HAP-1 (cell line): ENCODE results near the gene TIMM44.

Experiments used
- DNase-seq, 2 experiments: peaks; one replicate each; pipeline ENCODE4 v3.0.0-alpha.2; 2016 to 2020; ENCODE audit warnings: low spot score in 2 of 2
- H3K27me3 ChIP-seq: fragments of 250-450 bp; sonication (Bioruptor Pico); 2 replicates; pipeline ENCODE4 v1.5.1; 2020; ENCODE audit warnings: low read depth, mild to moderate bottlenecking, moderate library complexity
- H3K36me3 ChIP-seq: fragments of 250-450 bp; sonication (Bioruptor Pico); replicated peaks from 2 replicates; pipeline ENCODE4 v1.5.1; 2020; ENCODE audit warnings: mild to moderate bottlenecking
- H3K4me1 ChIP-seq: fragments of 250-450 bp; sonication (Bioruptor Pico); 2 replicates; pipeline ENCODE4 v1.5.1; 2020; ENCODE audit warnings: mild to moderate bottlenecking
- H3K4me3 ChIP-seq: fragments of 250-450 bp; sonication (Bioruptor Pico); 2 replicates; pipeline ENCODE4 v1.5.1; 2020; ENCODE audit warnings: mild to moderate bottlenecking, moderate library complexity
- H3K9me3 ChIP-seq: fragments of 250-450 bp; sonication (Bioruptor Pico); 2 replicates; pipeline ENCODE4 v1.5.1; 2020; ENCODE audit warnings: mild to moderate bottlenecking, moderate library complexity
- in situ Hi-C: fragments of 300-500 bp; cut with MboI; formaldehyde crosslinking; loops from 3 replicates; pipeline ENCODE4 v1.14.3; 2020; ENCODE audit warnings: low sequenced_read_pairs, inconsistent platforms, mixed read lengths

TIMM44 gene, protein sequence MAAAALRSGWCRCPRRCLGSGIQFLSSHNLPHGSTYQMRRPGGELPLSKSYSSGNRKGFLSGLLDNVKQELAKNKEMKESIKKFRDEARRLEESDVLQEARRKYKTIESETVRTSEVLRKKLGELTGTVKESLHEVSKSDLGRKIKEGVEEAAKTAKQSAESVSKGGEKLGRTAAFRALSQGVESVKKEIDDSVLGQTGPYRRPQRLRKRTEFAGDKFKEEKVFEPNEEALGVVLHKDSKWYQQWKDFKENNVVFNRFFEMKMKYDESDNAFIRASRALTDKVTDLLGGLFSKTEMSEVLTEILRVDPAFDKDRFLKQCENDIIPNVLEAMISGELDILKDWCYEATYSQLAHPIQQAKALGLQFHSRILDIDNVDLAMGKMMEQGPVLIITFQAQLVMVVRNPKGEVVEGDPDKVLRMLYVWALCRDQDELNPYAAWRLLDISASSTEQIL

DNA sequence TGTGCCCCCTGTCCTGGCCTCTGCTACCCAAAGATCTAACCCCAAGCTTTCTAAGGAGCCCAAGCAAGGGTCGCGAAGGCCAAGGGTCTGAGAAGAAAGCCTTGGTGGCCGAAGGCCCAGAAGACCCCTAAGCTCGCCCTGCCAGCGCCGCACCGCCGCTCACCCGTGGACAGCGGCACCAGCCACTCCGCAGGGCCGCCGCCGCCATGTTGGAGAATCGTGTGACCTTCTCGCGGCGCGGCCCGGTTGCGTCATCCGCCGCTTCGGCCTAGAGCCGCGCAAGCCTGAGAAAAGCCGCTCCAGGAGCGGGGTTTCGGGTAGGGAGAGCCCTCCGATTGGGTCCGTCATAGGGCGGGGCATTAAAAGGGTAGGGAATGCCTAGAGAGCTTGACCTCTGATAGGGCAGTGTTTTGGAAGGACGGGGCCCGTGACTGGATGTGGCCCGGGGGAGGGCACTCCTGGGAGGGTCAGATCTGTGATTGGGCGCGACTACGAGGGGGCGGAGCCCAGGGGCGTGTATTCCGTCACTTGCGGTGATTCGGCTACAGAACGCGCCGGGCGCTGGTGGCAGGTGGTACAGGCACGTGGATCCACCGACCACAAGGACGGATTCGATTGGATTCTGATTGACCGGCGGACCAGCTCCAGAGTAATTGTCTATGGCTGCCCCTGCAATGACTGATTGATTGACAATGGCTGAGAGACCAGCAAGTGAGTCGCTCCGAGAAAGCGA lies at the start of gene TIMM44:
Gene TIMM44 (minus strand): TSS at position 223 of the 733 bp plus-strand sequence. CDS start 15 bp downstream, at position 208.
- in situ Hi-C loops, result loop anchor here (10.0 kb wide), 1 partner anchor 311 kb away; no protein-coding TSS in a partner anchor
- Histone ChIP-seq H3K9me3 (no peaks in the 10 kb centered on the region), H3K27me3 (no peaks in the 10 kb centered on the region), H3K4me1 (peaks cover 8% of the 10 kb centered on the region), H3K36me3 (peaks cover 31% of the 10 kb centered on the region), H3K4me3 (peak within 1 kb of the TSS; percentile 92)
- DNase-seq, result peak; percentile 99 to 100

DNA sequence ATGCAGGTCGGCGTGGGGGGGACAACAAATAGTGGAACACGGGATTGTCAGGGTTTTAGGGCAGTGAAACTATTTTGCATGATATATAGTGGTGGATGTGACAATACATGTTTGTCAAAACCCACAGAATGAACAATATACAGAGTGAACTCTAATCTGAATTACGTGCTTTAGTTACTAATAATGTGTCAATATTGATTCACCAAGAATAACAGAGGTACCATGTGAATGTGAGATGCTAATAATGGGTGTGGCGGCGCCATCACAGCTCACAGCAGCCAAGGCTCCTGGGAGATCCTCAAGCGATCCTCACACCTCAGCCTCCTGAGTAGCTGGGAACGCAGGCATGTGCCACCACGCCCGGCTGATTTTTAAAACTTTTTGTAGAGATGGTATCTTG lies 49.1 kb upstream of the TIMM44 start:
- peaks cover 9% of the 10 kb centered on the region for H3K4me1 ChIP-seq
- H3K36me3 ChIP-seq, result peaks cover 53% of the 10 kb centered on the region
- in situ Hi-C loops, result no loop called here
- H3K9me3 ChIP-seq, result no peaks in the 10 kb centered on the region
- no peak for DNase-seq
- no peaks in the 10 kb centered on the region for H3K27me3 ChIP-seq
- H3K4me3 ChIP-seq, result no peak overlapping the region

DNA sequence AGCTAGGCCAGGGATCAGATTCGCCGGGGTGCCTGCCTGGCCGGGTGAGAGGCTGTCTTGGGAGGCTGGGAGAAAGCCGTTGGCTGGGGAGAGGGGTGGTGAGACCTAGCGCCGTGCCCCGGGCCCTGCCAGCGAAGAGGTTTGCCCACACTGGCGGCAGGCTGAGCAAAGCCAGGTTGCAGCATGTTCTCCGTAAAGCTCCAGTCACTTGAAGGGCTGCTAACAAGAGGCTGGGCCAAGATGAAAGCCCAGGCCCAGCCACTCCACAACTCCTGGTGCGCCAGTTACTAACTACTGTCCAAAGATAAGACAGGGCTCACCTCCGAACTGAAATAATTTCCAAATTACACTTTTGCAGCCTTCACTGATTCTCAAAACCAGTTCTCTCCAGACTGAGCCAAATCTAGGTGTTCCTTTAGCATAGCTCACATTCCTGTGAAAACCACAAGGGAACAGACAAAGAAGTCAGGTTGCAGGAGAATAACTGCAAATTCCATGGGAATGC lies 45.7 kb upstream of the TIMM44 start:
- in situ Hi-C loops, result no loop called here
- Histone ChIP-seq H3K4me3 (no peak overlapping the region), H3K4me1 (peaks cover 9% of the 10 kb centered on the region), H3K9me3 (no peaks in the 10 kb centered on the region), H3K36me3 (peaks cover 80% of the 10 kb centered on the region), H3K27me3 (no peaks in the 10 kb centered on the region)
- DNase-seq, result peak in 1 of 2 experiments; percentile 27

DNA sequence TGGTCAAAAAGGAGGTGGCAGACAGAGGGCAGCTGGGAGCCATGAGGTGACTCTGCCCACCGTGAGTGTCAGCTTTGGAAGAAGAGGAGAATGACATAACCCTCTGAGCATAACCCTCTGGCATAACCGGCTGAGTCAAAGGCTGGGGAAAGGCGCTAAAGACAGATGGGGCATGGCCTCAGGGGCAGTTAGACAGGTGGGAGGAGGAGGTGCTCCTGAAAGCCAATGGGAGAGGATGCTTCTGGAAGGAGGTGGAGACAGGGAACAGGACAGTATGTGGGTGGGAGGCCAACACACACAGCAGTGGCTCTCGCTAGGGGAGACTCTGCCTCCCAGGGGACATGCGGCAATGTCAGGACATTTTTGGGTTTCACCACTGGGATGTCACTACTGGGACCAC lies 44.8 kb upstream of the TIMM44 start:
- in situ Hi-C loops, result no loop called here
- peaks cover 85% of the 10 kb centered on the region for H3K36me3 ChIP-seq
- peak in 1 of 2 experiments; percentile 51 for DNase-seq

DNA sequence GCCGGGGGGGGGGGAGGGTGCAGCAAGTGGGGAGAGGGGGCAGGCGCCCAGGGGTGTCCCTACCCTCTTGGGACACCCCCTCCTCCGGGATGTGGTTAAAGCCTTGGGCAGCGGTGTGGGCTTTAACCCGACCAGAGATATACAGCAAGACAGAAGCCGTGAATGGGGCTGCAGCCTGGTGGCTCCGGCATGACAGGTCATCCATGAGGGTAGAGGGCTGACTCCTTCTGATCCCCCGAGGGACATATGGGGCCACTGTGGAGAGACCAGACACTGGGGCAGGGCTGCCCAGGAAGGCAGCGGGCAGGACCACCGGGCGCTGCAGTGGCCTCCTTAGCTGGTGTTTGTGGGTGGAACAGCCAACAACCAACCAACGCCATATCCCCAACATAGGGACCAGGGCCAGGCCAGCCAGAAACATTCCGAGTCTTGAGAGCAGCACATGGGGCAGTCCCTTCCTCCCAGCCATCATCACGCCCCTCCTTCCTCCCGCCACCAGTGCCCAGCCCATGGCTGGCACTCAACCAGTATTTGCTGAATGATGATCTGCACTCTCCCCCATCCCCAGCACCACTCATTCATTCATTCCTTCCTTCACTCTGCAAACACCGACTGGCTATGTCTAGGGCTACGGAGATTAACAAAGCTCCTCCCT lies 43.8 kb upstream of the TIMM44 start:
- no peaks in the 10 kb centered on the region for H3K27me3 ChIP-seq
- DNase-seq, result no peak
- H3K36me3 ChIP-seq, result peaks cover 90% of the 10 kb centered on the region
- peaks cover 9% of the 10 kb centered on the region for H3K4me1 ChIP-seq
- no peak overlapping the region for H3K4me3 ChIP-seq
- H3K9me3 ChIP-seq, result no peaks in the 10 kb centered on the region
- in situ Hi-C loops, result no loop called here

More for the DNA sequence above, 44.8 kb upstream of the TIMM44 start:
- H3K9me3 ChIP-seq, result no peaks in the 10 kb centered on the region
- peaks cover 9% of the 10 kb centered on the region for H3K4me1 ChIP-seq
- no peak overlapping the region for H3K4me3 ChIP-seq
- H3K27me3 ChIP-seq, result no peaks in the 10 kb centered on the region

DNA sequence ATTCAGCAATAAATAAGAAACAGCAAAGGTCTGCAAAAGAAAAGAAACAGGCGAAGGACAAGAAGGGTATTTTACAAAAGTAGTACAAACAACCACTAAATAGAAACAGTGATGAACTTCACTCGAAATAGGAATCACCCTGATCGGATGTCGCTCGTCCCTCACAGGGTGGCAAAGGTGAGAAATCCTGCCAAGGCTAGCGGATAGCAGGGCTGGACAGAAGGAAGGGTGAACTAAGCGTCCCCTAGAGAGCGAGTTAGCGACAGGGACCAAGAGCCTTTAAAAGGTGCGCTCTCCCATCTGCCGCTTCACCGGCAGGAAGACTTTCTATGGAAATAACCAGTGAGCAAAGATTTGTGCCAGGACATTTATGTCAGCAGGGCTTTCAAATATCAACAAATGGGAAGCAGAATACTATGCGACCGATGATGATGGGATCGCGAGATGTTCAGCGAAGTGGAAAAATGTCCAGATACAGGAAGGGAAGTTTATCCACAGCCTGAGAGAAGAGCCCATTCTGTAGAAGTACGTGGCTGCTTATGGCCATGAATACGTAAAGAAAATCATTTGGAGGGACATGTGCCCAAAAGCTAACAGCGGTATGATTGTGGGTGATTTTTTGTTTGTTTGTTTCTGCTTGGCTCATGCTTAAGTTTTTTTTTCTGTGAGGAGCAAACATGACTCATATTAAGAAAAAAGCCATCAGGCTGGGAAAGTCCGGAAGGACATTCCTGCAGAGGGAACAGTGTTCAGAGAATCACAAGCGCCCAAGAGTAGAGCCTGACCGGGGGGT lies 43.1 kb upstream of the TIMM44 start:
- Histone ChIP-seq H3K9me3 (no peaks in the 10 kb centered on the region), H3K4me1 (peaks cover 9% of the 10 kb centered on the region), H3K36me3 (peaks cover 95% of the 10 kb centered on the region), H3K27me3 (no peaks in the 10 kb centered on the region), H3K4me3 (no peak overlapping the region)
- in situ Hi-C loops, result no loop called here
- DNase-seq, result no peak

DNA sequence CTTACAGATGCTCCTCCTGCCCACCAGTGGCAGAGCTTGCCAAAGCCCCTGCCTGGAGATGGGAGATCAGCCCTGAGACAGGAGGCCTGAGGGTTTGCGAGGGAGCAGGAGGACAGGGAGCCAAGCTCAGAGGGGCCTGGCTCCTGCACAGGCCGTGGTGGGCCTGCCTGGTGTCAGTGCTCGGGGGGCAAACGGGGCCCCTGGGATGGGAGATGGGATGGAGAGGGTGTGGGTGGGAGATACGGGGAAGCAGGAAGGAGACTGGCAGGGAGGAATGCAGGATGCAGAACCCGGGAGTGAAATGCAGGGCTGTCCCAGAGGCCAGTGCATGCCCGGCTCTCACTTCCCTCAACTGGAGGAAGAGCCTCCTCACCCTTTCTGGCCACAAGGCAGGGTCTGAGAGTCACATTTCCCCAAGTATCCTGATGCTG lies 42.0 kb upstream of the TIMM44 start:
- no peak for DNase-seq
- no peaks in the 10 kb centered on the region for H3K9me3 ChIP-seq
- H3K36me3 ChIP-seq, result peaks cover 93% of the 10 kb centered on the region
- peaks cover 9% of the 10 kb centered on the region for H3K4me1 ChIP-seq
- H3K27me3 ChIP-seq, result no peaks in the 10 kb centered on the region
- H3K4me3 ChIP-seq, result no peak overlapping the region
- in situ Hi-C loops, result no loop called here

DNA sequence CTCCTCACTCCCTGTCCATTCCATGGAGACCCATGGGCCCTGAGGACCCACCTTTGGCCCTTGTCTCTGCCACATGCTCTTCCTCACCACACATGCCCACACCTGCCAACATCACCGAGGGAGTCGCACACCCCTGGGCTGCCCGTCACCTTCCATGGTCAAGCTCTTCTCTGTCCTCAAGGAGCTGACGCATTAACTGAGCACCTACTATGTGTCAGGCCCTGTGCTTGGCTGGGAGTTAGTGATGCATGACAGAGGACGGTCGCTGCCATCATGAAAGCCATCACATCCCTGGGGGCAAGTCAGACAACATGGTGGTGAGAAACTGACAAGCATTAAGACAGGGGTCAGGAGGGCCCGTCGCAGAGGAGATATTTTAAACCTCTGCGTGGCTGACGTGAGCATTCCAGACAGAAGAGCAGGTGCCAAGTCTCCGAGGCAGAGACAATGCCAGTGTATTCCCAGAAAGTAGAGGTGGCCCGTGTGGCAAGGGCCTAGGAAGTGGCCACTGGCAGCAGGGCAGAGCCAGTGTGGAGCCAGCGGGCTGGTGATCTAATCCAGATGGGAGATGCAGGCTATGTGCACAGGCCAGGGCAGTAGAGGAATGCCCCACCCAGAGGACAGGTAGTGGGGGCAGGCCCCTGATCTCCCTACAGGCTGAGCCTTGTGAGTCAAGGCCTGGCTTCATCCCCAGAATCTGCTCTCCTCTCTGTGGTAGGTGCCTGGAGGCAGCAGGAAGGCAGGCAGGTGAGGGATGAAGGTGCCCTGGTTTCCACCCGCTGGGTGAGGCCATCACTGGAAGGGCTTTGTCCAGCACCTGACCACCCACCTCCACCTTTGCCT lies 40.8 kb upstream of the TIMM44 start:
- peaks cover 4% of the 10 kb centered on the region; the same call in 1 of the 2 replicates for H3K4me1 ChIP-seq
- H3K9me3 ChIP-seq, result no peaks in the 10 kb centered on the region
- no peaks in the 10 kb centered on the region for H3K27me3 ChIP-seq
- in situ Hi-C loops, result no loop called here
- H3K36me3 ChIP-seq, result peaks cover 95% of the 10 kb centered on the region
- DNase-seq, result no peak
- no peak overlapping the region for H3K4me3 ChIP-seq

DNA sequence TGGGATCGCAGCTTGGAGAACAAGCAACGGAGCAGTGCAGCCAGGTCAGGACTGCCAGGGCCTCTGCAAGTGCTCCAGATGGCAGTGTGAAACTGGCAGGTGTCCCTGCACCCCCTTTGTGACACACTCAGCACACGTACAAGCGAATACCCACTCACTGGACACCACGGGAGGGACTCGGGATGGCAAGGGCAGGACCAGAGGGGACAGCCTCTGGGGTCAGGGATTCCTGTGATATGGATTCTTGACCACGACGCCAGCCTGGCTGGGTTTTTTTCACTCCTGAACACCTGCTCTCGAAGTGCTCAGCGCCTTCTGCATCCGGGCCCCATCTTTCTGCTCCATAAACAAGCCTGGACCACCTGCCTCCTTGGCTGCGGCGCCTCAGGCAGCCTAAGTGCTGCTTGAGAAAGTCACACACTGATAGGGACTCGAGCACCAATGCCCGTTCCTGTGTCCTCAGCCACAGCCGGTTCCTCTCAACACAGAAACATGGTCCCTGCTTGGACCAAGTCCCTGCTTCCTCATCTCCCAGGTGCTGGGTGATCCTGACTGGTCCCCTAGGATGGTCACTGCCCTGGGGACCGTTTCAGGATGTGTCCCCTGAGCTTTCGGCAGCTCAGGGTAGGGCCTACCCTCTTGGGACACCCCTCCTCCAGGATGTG lies 40.0 kb upstream of the TIMM44 start:
- no peak for DNase-seq
- Histone ChIP-seq H3K36me3 (peaks cover 95% of the 10 kb centered on the region), H3K9me3 (no peaks in the 10 kb centered on the region), H3K4me1 (no peaks in the 10 kb centered on the region), H3K4me3 (no peak overlapping the region), H3K27me3 (no peaks in the 10 kb centered on the region)
- in situ Hi-C loops, result no loop called here

DNA sequence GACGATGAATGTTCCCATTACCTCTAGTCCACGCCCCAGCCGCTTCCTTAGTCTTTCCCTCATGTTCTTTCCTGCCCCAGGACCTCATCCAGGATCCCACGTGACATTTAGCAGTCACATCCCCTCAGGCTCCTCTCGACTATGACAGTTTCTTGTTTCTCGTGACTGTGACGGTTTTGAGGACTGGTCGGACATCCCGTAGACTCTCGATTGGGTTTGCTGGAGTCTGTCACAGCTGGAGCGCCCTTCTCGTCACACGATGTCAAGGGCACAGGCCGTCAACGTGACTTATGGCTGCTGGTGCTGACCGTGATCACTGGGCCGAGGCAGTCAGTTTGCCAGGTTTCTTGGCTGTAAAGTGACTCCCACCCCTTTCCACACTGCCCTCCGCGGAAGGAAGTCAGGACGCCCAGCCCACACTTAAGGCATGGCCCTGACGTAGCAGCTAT lies 39.2 kb upstream of the TIMM44 start:
- Histone ChIP-seq H3K4me1 (no peaks in the 10 kb centered on the region), H3K9me3 (no peaks in the 10 kb centered on the region), H3K27me3 (no peaks in the 10 kb centered on the region), H3K36me3 (peaks cover 95% of the 10 kb centered on the region), H3K4me3 (no peak overlapping the region)
- in situ Hi-C loops, result no loop called here
- no peak for DNase-seq

DNA sequence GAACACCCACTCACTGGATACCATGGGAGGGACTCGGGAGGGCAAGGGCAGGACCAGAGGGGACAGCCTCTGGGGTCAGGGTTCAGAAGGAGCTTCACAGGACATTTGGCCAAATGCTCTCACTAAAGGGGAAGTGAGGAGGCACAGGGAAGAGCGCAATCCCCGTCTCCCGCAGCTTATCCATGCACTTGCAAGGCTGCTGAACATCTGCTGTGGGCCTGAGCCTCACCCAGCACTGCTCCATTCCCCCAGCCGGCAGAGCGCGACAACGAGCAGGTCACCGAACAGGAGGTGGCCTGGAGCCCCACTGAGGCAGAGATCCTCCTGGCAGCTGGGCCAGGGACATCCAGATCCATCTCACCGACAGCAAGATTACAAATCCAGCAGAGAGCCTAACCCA lies 38.6 kb upstream of the TIMM44 start:
- no peaks in the 10 kb centered on the region for H3K27me3 ChIP-seq
- peaks cover 95% of the 10 kb centered on the region for H3K36me3 ChIP-seq
- DNase-seq, result no peak
- no peaks in the 10 kb centered on the region for H3K4me1 ChIP-seq
- no peak overlapping the region for H3K4me3 ChIP-seq
- H3K9me3 ChIP-seq, result no peaks in the 10 kb centered on the region
- in situ Hi-C loops, result no loop called here

DNA sequence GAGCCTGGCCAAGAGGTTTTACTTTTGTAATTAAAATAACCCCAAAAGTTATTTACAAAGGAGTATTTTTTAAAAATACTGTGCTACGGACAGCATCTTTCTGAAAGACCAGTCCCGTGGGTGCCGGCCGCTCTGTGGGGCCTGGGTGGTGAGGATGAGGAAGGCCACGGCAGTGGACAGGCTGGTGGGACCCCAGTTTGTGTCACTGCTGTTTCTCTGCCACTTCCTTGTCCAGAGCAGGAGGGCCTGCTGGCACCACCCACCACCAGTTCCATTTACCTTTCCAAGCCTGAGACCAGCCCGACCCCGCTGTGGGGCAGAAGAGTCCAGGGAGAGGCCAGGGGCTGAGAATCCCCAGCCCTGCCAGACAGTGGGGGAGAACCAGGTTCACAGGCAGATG lies 38.2 kb upstream of the TIMM44 start:
- Histone ChIP-seq H3K36me3 (peaks cover 97% of the 10 kb centered on the region), H3K4me1 (no peaks in the 10 kb centered on the region), H3K9me3 (no peaks in the 10 kb centered on the region), H3K4me3 (no peak overlapping the region), H3K27me3 (no peaks in the 10 kb centered on the region)
- DNase-seq, result no peak
- in situ Hi-C loops, result no loop called here
